T-helper 2 cell treated with Interferon-gamma antibody and Interleukin-4, amounts not matched to agents 5 μg/mL and 100 μg/mL, for 36 hours (primary cell): ENCODE results near the gene FAM180A.

Experiments
- DNase-seq: peaks from one replicate; pipeline ENCODE4 v3.0.0; 2021; ENCODE audit warnings: low spot score
- H3K27ac Mint-ChIP-seq: one replicate; pipeline ENCODE4 v1.8.0; 2021; ENCODE audit warnings: mild to moderate bottlenecking, mixed read lengths
- H3K27me3 Mint-ChIP-seq: one replicate; pipeline ENCODE4 v1.8.0; 2021; ENCODE audit warnings: low read depth, mixed read lengths
- H3K36me3 Mint-ChIP-seq: one replicate; pipeline ENCODE4 v1.8.0; 2021; ENCODE audit warnings: low read depth, mixed read lengths
- H3K4me1 Mint-ChIP-seq: one replicate; pipeline ENCODE4 v1.8.0; 2021; ENCODE audit warnings: low read depth, mixed read lengths
- H3K4me3 Mint-ChIP-seq: one replicate; pipeline ENCODE4 v1.8.0; 2022; ENCODE audit warnings: mild to moderate bottlenecking, moderate library complexity, mixed read lengths
- H3K9me3 Mint-ChIP-seq: one replicate; pipeline ENCODE4 v1.8.0; 2021; ENCODE audit warnings: mixed read lengths

Gene FAM180A

DNA sequence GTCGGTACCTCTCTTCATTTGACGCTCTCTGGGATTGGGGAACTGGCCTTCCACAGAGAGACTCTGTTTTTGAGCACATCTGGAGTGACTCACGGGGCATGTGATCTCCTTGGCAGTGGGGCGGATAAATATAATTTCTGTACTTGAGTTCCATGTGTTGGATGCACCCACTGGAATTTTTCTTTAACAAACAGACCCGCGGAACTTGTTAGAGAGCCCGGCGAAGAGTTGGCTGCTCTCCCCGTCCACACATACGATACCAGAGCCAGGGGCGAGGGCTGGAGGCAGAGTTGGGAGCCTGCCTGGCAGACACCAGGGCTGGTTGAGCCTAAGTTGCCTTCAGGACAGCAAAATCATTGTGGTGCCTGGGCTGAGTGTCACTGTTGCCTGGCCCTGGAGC is at the start of gene FAM180A:
Gene FAM180A (minus strand): TSS at position 44 of the 400 bp plus-strand sequence. CDS start 233 bp downstream, outside the sequence.
- no peak within 1 kb of the TSS for H3K27ac Mint-ChIP-seq
- H3K9me3 Mint-ChIP-seq, result no peaks in the 10 kb centered on the region
- H3K4me1 Mint-ChIP-seq, result no peaks in the 10 kb centered on the region
- H3K36me3 Mint-ChIP-seq, result no peaks in the 10 kb centered on the region
- H3K27me3 Mint-ChIP-seq, result no peaks in the 10 kb centered on the region
- no peak within 1 kb of the TSS for H3K4me3 Mint-ChIP-seq
- DNase-seq, result no peak

DNA sequence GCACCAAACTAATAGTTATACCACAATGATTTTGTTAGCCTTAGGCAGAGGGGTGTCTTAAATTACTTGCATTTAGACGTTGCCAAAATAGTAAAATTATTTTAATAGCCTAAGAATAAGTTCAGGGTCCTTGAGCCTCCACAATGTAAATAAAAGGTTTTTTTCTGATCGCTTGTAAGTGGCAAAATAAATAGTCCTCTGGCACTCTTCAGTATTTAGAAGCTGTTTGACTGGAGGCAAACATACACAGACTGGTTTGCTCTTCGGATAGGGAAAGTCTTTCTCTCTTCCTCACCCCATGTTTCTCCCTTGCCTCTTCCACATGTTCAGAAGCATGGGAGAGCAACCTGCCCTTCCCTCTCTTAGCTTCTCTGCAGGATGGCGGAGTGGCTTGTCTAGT is 49.5 kb upstream of the FAM180A start:
- Mint-ChIP-seq H3K27ac (no peak overlapping the region), H3K36me3 (no peaks in the 10 kb centered on the region), H3K9me3 (no peaks in the 10 kb centered on the region), H3K4me3 (no peak overlapping the region), H3K27me3 (peaks cover 6% of the 10 kb centered on the region), H3K4me1 (peaks cover 4% of the 10 kb centered on the region)
- DNase-seq, result no peak

GRCh38 chr7:135795846-135796570 is 47.4 kb upstream of the FAM180A start:
- Mint-ChIP-seq H3K9me3 (no peaks in the 10 kb centered on the region), H3K36me3 (no peaks in the 10 kb centered on the region), H3K27ac (no peak overlapping the region), H3K4me1 (peaks cover 2% of the 10 kb centered on the region), H3K4me3 (no peak overlapping the region), H3K27me3 (peaks cover 6% of the 10 kb centered on the region)
- DNase-seq, result no peak

DNA sequence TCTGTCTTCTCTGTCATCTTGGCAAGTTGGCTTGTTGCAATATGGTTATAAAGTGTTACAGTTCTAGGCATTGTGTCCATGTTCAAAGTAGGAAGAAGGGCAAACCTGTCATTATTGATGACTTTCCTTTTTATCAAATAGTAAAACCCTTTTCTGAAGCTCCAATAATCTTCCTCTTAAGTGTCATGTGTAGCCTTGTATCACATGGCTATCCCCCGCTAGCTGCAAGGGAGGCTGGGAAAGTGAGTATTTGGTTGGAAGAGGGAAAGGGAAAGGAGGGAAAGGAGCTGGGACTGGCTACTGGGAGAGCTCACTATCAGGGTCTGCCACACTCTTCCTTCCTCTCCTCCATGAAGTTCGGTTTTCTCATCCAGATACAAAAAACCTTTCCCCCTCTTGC is 45.2 kb upstream of the FAM180A start:
- no peak for DNase-seq
- no peak overlapping the region for H3K4me3 Mint-ChIP-seq
- H3K27me3 Mint-ChIP-seq, result peaks cover 6% of the 10 kb centered on the region
- H3K27ac Mint-ChIP-seq, result no peak overlapping the region
- no peaks in the 10 kb centered on the region for H3K36me3 Mint-ChIP-seq
- H3K4me1 Mint-ChIP-seq, result no peaks in the 10 kb centered on the region
- no peaks in the 10 kb centered on the region for H3K9me3 Mint-ChIP-seq

- DNase-seq, result no peak
- Mint-ChIP-seq H3K27ac (no peak overlapping the region), H3K4me1 (no peaks in the 10 kb centered on the region), H3K27me3 (peaks cover 6% of the 10 kb centered on the region), H3K4me3 (no peak overlapping the region), H3K36me3 (no peaks in the 10 kb centered on the region), H3K9me3 (no peaks in the 10 kb centered on the region)
These were observed 44.3 kb upstream of the FAM180A start for GRCh38 chr7:135792866-135793265.

DNA sequence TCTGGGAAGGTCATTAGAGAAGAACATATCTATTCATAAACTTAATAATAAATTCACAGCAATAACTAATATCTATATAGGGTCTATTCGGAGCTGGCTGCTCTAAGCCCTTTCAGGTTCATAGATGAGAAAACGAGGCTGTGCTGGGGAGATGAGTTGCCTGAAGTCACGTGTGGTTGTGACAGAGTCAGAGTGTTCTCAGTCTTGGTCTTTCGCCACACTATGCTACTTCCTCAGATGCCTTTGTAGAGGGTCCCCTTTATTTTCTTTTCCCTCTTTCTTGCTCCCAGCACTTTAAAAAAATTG is 43.7 kb upstream of the FAM180A start:
- H3K27me3 Mint-ChIP-seq, result peaks cover 9% of the 10 kb centered on the region
- H3K36me3 Mint-ChIP-seq, result no peaks in the 10 kb centered on the region
- DNase-seq, result no peak
- H3K9me3 Mint-ChIP-seq, result no peaks in the 10 kb centered on the region
- no peaks in the 10 kb centered on the region for H3K4me1 Mint-ChIP-seq
- H3K4me3 Mint-ChIP-seq, result no peak overlapping the region
- no peak overlapping the region for H3K27ac Mint-ChIP-seq

GRCh38 chr7:135791543-135792362 is 43.1 kb upstream of the FAM180A start:
- no peaks in the 10 kb centered on the region for H3K9me3 Mint-ChIP-seq
- H3K4me1 Mint-ChIP-seq, result no peaks in the 10 kb centered on the region
- peaks cover 12% of the 10 kb centered on the region for H3K27me3 Mint-ChIP-seq
- no peak overlapping the region for H3K4me3 Mint-ChIP-seq
- H3K36me3 Mint-ChIP-seq, result no peaks in the 10 kb centered on the region
- no peak for DNase-seq
- H3K27ac Mint-ChIP-seq, result no peak overlapping the region

DNA sequence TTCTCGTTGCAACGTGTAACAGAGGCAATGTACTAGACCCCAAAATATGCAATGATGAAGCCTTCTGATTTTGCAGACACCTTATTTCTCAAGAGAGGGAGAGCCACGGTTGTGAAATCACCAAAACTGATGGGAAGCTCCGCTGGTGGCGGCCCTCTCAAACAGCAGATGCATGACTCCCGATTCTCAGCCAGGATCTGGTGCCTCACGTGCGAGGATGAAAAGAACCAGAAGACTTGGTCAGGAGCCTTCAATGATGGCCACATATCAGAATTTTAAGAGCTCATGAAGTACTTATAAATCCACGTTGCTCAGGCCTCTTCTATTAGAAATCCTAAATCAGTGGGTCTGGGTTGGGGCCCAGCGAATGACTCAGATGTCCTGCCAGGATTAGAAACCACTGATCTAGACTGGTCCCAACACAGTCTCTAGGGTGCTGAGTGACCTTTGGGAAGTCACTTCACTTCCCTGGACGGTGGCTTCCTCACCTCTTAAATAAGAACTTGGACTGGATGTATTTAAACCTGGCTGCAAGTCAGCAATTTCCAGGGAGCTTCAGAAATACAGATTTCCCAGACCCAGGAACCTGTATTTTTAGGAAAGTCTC is 41.9 kb upstream of the FAM180A start:
- H3K27me3 Mint-ChIP-seq, result peaks cover 12% of the 10 kb centered on the region

DNA sequence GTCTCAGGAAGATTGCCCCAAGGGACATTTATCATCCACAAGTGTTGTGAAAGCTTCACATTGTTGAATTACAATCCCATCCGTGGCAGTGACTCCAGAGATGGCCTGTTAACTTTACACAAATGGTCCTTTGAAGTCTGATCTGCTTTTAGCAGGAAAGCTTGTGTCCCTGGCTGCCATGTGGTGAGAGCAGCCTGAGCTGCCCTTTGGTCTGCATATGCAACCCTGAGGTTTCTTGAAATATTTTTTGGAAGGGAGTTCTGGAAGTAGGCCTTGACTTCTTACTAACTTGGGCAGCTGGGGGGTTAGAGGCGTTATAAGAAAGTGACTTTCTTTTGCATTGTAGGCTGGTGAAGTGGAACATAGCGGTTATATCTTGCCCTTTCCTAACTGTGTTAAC is 41.3 kb upstream of the FAM180A start:
- Mint-ChIP-seq H3K27me3 (peaks cover 12% of the 10 kb centered on the region), H3K9me3 (no peaks in the 10 kb centered on the region), H3K36me3 (no peaks in the 10 kb centered on the region), H3K4me1 (no peaks in the 10 kb centered on the region), H3K4me3 (no peak overlapping the region), H3K27ac (no peak overlapping the region)
- no peak for DNase-seq

More for the DNA sequence above, 41.9 kb upstream of the FAM180A start:
- Mint-ChIP-seq H3K36me3 (no peaks in the 10 kb centered on the region), H3K4me3 (no peak overlapping the region), H3K9me3 (no peaks in the 10 kb centered on the region), H3K27ac (no peak overlapping the region), H3K4me1 (no peaks in the 10 kb centered on the region)
- DNase-seq, result no peak

- H3K27me3 Mint-ChIP-seq, result peaks cover 12% of the 10 kb centered on the region
- DNase-seq, result no peak
These were observed 40.8 kb upstream of the FAM180A start for GRCh38 chr7:135789431-135789830.

DNA sequence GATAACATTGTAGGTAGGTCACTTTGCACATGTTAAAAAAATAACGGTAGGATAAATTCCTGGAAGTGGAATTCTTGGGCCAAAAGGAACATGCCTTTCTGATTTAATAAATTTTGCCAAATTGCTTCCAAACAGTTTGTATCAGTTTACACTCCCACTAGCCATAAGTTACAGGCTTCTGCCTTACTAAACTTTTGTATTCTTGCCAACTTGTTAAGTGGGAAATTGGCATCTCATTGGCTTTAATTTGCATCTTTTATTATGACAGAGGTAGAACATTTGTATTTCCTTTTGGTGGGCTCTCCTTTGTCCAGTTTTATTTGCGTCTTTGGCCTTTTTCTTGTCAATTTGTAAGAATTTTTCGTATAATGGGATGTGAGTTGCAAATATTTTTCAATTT is 38.3 kb upstream of the FAM180A start:
- no peaks in the 10 kb centered on the region for H3K9me3 Mint-ChIP-seq
- H3K36me3 Mint-ChIP-seq, result no peaks in the 10 kb centered on the region
- no peak for DNase-seq
- H3K27me3 Mint-ChIP-seq, result peaks cover 6% of the 10 kb centered on the region
- H3K27ac Mint-ChIP-seq, result no peak overlapping the region
- H3K4me3 Mint-ChIP-seq, result no peak overlapping the region
- H3K4me1 Mint-ChIP-seq, result no peaks in the 10 kb centered on the region

More at GRCh38 chr7:135789431-135789830, 40.8 kb upstream of the FAM180A start:
- Mint-ChIP-seq H3K27ac (no peak overlapping the region), H3K4me1 (no peaks in the 10 kb centered on the region), H3K4me3 (no peak overlapping the region), H3K9me3 (no peaks in the 10 kb centered on the region), H3K36me3 (no peaks in the 10 kb centered on the region)

DNA sequence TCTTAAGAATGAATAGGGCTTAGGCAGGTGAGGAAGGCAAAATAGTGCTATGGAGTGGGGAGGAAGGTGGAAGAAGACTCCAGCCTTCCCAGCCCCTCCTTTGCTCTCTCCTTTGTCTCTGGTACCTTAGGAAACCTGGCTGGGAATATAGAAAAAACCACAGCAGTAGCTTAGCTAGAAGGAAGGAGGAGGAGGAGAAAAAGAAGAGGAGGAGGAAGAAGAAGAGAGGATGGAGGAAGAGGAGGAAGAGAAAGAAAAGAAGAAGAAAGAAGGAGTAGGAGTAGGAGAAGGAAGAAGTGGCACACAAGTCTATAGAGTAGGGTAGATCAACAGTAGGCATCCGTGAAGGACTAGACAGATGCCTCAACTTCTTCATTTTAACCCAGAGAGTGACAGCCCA is 36.5 kb upstream of the FAM180A start:
- DNase-seq, result no peak
- no peak overlapping the region for H3K27ac Mint-ChIP-seq

DNA sequence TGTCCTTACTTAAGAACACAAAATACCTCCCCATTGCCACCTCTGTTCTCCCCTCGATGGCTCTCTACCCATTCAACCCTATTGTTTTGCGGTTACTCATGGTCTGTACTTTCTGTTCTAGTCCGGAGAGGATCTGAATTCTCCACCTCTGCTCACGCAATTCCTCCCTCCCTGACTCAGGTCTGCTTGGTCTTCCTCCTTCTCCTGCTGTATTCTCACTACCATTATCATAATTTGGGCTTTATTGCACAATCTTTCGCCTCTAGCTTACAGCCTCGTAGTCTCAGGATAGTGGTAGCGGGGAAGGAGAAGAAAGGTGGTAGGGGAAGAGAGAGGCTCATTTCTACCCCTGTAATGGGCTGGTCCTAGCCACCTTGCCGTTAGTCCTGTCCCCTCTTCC is 35.4 kb upstream of the FAM180A start:
- H3K36me3 Mint-ChIP-seq, result no peaks in the 10 kb centered on the region
- DNase-seq, result no peak
- no peaks in the 10 kb centered on the region for H3K4me1 Mint-ChIP-seq
- H3K4me3 Mint-ChIP-seq, result no peak overlapping the region
- no peak overlapping the region for H3K27ac Mint-ChIP-seq
- no peaks in the 10 kb centered on the region for H3K9me3 Mint-ChIP-seq
- peaks cover 9% of the 10 kb centered on the region for H3K27me3 Mint-ChIP-seq

More for the DNA sequence above, 36.5 kb upstream of the FAM180A start:
- Mint-ChIP-seq H3K4me1 (no peaks in the 10 kb centered on the region), H3K9me3 (no peaks in the 10 kb centered on the region), H3K27me3 (peaks cover 9% of the 10 kb centered on the region), H3K4me3 (no peak overlapping the region), H3K36me3 (no peaks in the 10 kb centered on the region)

DNA sequence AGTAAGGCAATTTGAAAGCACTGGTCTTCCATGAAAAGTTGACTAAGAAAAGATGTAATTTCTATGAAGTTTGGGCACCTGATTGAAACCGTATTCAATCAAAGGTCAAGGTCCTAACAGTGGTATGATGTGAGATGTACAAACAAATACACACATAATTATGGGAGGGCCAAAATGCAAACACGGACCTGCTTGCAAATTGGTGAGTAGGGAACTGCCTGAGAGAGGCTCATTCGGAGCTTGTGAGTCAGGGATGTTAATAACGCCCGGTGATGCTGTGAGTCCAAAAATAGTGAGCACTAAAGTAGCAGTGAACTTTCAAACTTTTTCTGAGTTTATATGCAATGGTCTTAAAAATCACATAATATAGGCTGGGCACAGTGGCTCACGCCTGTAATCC is 34.2 kb upstream of the FAM180A start:
- H3K27ac Mint-ChIP-seq, result no peak overlapping the region
- H3K4me1 Mint-ChIP-seq, result no peaks in the 10 kb centered on the region
- H3K36me3 Mint-ChIP-seq, result no peaks in the 10 kb centered on the region
- no peaks in the 10 kb centered on the region for H3K9me3 Mint-ChIP-seq
- no peak overlapping the region for H3K4me3 Mint-ChIP-seq
- no peak for DNase-seq
- H3K27me3 Mint-ChIP-seq, result peaks cover 11% of the 10 kb centered on the region
